ENCODE measurements around the gene SLC12A2. TPM values are rescaled to one million over a fixed set of nuclear protein-coding genes. Genes with fewer than 3 reads are reported as not detected.

SLC12A2 gene
- total and polyA plus RNA-seq, 2 experiments from 2014 or later: 8.1 to 21.3 TPM

GRCh38 chr5:128035689-128036088 lies 47.9 kb upstream of the SLC12A2 start (continued):
- TF ChIP-seq, protein P1, sequence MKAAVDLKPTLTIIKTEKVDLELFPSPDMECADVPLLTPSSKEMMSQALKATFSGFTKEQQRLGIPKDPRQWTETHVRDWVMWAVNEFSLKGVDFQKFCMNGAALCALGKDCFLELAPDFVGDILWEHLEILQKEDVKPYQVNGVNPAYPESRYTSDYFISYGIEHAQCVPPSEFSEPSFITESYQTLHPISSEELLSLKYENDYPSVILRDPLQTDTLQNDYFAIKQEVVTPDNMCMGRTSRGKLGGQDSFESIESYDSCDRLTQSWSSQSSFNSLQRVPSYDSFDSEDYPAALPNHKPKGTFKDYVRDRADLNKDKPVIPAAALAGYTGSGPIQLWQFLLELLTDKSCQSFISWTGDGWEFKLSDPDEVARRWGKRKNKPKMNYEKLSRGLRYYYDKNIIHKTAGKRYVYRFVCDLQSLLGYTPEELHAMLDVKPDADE (IDR thresholded peaks at IDR 0.05): no peak
- TF ChIP-seq EZH2 (IDR thresholded peaks at IDR 0.05; ENCODE audit: low read depth, unreplicated experiment) (no peak), POLR2AphosphoS5 (IDR thresholded peaks at IDR 0.05; ENCODE audit: low read depth) (no peak), ZNF331 (CRISPR knock-in tag; IDR thresholded peaks at IDR 0.05; ENCODE audit: low read depth) (no peak), CREB1 (CRISPR knock-in tag; IDR thresholded peaks at IDR 0.05; ENCODE audit: low read depth) (no peak), NANOG (IDR thresholded peaks at IDR 0.05; ENCODE audit: borderline replicate concordance) (no peak), ZNF114 (CRISPR knock-in tag; IDR thresholded peaks at IDR 0.05) (no peak), EZH2phosphoT487 (IDR thresholded peaks at IDR 0.05; ENCODE audit: unreplicated experiment) (no peak)

GRCh38 chr5:128036950-128037349 lies 46.6 kb upstream of the SLC12A2 start:
- H3K27me3 ChIP-seq (ENCODE audit: insufficient read depth): no peaks in the 10 kb centered on the region
- H3K27me3 Mint-ChIP-seq (ENCODE audit: insufficient read depth, low read depth, poor library complexity): peaks cover 2% of the 10 kb centered on the region
- H3K9me2 ChIP-seq (ENCODE audit: insufficient read depth): no peaks in the 10 kb centered on the region
- no peak overlapping the region for H3K27ac Mint-ChIP-seq
- H3K4me3 ChIP-seq: no peak overlapping the region
- H3K4me3 Mint-ChIP-seq: no peak overlapping the region
- H4K20me1 ChIP-seq (replicated peaks; ENCODE audit: insufficient read depth): no peaks in the 10 kb centered on the region
- peaks cover 9% of the 10 kb centered on the region; the same call in 1 of the 3 replicates for H3K9me3 Mint-ChIP-seq
- no peak overlapping the region for H3K27ac ChIP-seq (ENCODE audit: low read depth)
- H3K4me1 ChIP-seq (ENCODE audit: insufficient read depth): no peaks in the 10 kb centered on the region
- H3K36me3 ChIP-seq (ENCODE audit: insufficient read depth): no peaks in the 10 kb centered on the region
- peaks cover 6% of the 10 kb centered on the region for H3K4me1 Mint-ChIP-seq
- no peaks in the 10 kb centered on the region for H3K79me2 ChIP-seq (replicated peaks; ENCODE audit: insufficient read depth)
- DNase-seq (ENCODE audit: low spot score) (no peak), ATAC-seq (no peak)
- no peak overlapping the region for H3K4me2 ChIP-seq
- no peak for TF ChIP-seq EZH2phosphoT487 (IDR thresholded peaks at IDR 0.05; ENCODE audit: unreplicated experiment)
- H3F3A ChIP-seq (replicated peaks; ENCODE audit: low read depth): no peaks in the 10 kb centered on the region
- peaks cover 4% of the 10 kb centered on the region; the same call in 2 of the 3 replicates for H3K36me3 Mint-ChIP-seq (ENCODE audit: low read depth)
- no peak overlapping the region for H2AFZ ChIP-seq

GRCh38 chr5:128038643-128039042 lies 44.9 kb upstream of the SLC12A2 start:
- H3K27ac ChIP-seq (ENCODE audit: low read depth): no peak overlapping the region
- peaks cover 6% of the 10 kb centered on the region for H3K4me1 Mint-ChIP-seq
- H3K4me3 ChIP-seq: no peak overlapping the region
- no peaks in the 10 kb centered on the region for H4K20me1 ChIP-seq (replicated peaks; ENCODE audit: insufficient read depth)
- ATAC-seq: no peak
- no peak overlapping the region for H3K4me2 ChIP-seq
- DNase-seq (ENCODE audit: low spot score): no peak
- H3K9me2 ChIP-seq (ENCODE audit: insufficient read depth): no peaks in the 10 kb centered on the region
- no peaks in the 10 kb centered on the region for H3K79me2 ChIP-seq (replicated peaks; ENCODE audit: insufficient read depth)
- H3K27ac Mint-ChIP-seq: no peak overlapping the region
- H3K4me3 Mint-ChIP-seq: no peak overlapping the region
- H3K27me3 Mint-ChIP-seq (ENCODE audit: insufficient read depth, low read depth, poor library complexity): no peaks in the 10 kb centered on the region
- no peaks in the 10 kb centered on the region; the same call in 2 of the 3 replicates for H3K36me3 Mint-ChIP-seq (ENCODE audit: low read depth)
- no peaks in the 10 kb centered on the region for H3F3A ChIP-seq (replicated peaks; ENCODE audit: low read depth)
- H2AFZ ChIP-seq: no peak overlapping the region
- H3K27me3 ChIP-seq (ENCODE audit: insufficient read depth): no peaks in the 10 kb centered on the region
- H3K36me3 ChIP-seq (ENCODE audit: insufficient read depth): no peaks in the 10 kb centered on the region
- no peaks in the 10 kb centered on the region for H3K4me1 ChIP-seq (ENCODE audit: insufficient read depth)
- H3K9me3 Mint-ChIP-seq: 0 out of 3 replicates have a peak, but pooled peaks cover under 1% of the 10 kb centered on the region
- TF ChIP-seq, protein P2, sequence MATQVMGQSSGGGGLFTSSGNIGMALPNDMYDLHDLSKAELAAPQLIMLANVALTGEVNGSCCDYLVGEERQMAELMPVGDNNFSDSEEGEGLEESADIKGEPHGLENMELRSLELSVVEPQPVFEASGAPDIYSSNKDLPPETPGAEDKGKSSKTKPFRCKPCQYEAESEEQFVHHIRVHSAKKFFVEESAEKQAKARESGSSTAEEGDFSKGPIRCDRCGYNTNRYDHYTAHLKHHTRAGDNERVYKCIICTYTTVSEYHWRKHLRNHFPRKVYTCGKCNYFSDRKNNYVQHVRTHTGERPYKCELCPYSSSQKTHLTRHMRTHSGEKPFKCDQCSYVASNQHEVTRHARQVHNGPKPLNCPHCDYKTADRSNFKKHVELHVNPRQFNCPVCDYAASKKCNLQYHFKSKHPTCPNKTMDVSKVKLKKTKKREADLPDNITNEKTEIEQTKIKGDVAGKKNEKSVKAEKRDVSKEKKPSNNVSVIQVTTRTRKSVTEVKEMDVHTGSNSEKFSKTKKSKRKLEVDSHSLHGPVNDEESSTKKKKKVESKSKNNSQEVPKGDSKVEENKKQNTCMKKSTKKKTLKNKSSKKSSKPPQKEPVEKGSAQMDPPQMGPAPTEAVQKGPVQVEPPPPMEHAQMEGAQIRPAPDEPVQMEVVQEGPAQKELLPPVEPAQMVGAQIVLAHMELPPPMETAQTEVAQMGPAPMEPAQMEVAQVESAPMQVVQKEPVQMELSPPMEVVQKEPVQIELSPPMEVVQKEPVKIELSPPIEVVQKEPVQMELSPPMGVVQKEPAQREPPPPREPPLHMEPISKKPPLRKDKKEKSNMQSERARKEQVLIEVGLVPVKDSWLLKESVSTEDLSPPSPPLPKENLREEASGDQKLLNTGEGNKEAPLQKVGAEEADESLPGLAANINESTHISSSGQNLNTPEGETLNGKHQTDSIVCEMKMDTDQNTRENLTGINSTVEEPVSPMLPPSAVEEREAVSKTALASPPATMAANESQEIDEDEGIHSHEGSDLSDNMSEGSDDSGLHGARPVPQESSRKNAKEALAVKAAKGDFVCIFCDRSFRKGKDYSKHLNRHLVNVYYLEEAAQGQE (IDR thresholded peaks at IDR 0.05; ENCODE audit: unreplicated experiment): no peak
- TF ChIP-seq ZNF331 (CRISPR knock-in tag; IDR thresholded peaks at IDR 0.05; ENCODE audit: low read depth) (no peak), ZNF114 (CRISPR knock-in tag; IDR thresholded peaks at IDR 0.05) (no peak), STAT1 (IDR thresholded peaks at IDR 0.05; ENCODE audit: unreplicated experiment) (no peak)

Measured in GM23338 (cell line).